Stimulated activated effector memory CD8-positive, alpha-beta T cell treated with anti-CD3 and anti-CD28 coated beads, Interleukin-12 subunit alpha, Interleukin-12 subunit beta, amount 100 ng/mL, for 72 hours (primary cell): ENCODE results near the gene ENOX1.

ENCODE experiments used
- ATAC-seq: fragments of 150-1000 bp; cut with Tn5 transposase; 2 replicates; pipeline ENCODE4 v1.10.0; 2021
- DNase-seq, 2 donors: peaks; one replicate each; pipeline ENCODE4 v3.0.0; 2021 to 2022; ENCODE audit warnings: low spot score in 2 of 2
- H3K27ac Mint-ChIP-seq: one replicate; pipeline ENCODE4 v1.8.0; 2022; ENCODE audit warnings: mild to moderate bottlenecking, mixed read lengths
- H3K36me3 Mint-ChIP-seq: one replicate; pipeline ENCODE4 v1.8.0; 2022; ENCODE audit warnings: mild to moderate bottlenecking, mixed read lengths
- H3K4me1 Mint-ChIP-seq: one replicate; pipeline ENCODE4 v1.8.0; 2022; ENCODE audit warnings: mixed read lengths
- H3K4me3 Mint-ChIP-seq: one replicate; pipeline ENCODE4 v1.8.0; 2022; ENCODE audit warnings: mild to moderate bottlenecking, mixed read lengths
- H3K9me3 Mint-ChIP-seq: one replicate; pipeline ENCODE4 v1.8.0; 2022; ENCODE audit warnings: mixed read lengths

ENOX1 gene

GRCh38 chr13:43732726-43733125 lies 54.0 kb downstream of the ENOX1 start:
- DNase-seq (no peak), ATAC-seq (no peak)
- H3K27ac Mint-ChIP-seq = no peak overlapping the region
- no peak overlapping the region for H3K4me3 Mint-ChIP-seq
- H3K36me3 Mint-ChIP-seq = no peaks in the 10 kb centered on the region
- no peaks in the 10 kb centered on the region for H3K9me3 Mint-ChIP-seq
- H3K4me1 Mint-ChIP-seq = no peaks in the 10 kb centered on the region

DNA sequence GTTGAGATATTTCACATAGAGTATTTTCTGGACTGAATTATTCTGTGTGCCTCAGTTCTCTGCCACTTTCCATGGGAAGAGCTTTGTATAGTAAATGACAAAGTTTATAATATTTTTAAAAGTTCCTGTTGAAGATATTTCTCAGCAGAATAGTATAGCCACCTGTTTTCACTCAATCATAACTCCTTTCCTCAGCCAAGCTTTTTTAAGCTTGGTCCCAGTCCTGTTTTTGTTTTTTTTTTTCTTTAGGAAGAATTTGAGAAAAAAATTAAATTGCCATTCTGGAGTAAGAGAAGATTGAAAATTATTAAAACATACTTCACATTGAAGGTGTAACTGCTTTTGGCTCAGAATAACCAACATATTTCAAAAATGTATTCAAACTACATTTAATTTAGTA lies 55.5 kb downstream of the ENOX1 start:
- no peak for ATAC-seq

GRCh38 chr13:43730642-43731041 lies 56.1 kb downstream of the ENOX1 start:
- DNase-seq (no peak), ATAC-seq (peak; percentile 40)
- H3K9me3 Mint-ChIP-seq = no peaks in the 10 kb centered on the region
- H3K27ac Mint-ChIP-seq = no peak overlapping the region
- H3K36me3 Mint-ChIP-seq = no peaks in the 10 kb centered on the region
- H3K4me3 Mint-ChIP-seq = no peak overlapping the region
- H3K4me1 Mint-ChIP-seq = no peaks in the 10 kb centered on the region

More for the DNA sequence above, 55.5 kb downstream of the ENOX1 start:
- H3K4me3 Mint-ChIP-seq = no peak overlapping the region
- no peak for DNase-seq
- no peak overlapping the region for H3K27ac Mint-ChIP-seq
- no peaks in the 10 kb centered on the region for H3K4me1 Mint-ChIP-seq
- H3K9me3 Mint-ChIP-seq = no peaks in the 10 kb centered on the region
- H3K36me3 Mint-ChIP-seq = no peaks in the 10 kb centered on the region

GRCh38 chr13:43728421-43728820 lies 58.4 kb downstream of the ENOX1 start:
- Mint-ChIP-seq H3K27ac (no peak overlapping the region), H3K36me3 (no peaks in the 10 kb centered on the region), H3K4me3 (no peak overlapping the region), H3K9me3 (no peaks in the 10 kb centered on the region), H3K4me1 (no peaks in the 10 kb centered on the region)
- DNase-seq (no peak), ATAC-seq (no peak)

DNA sequence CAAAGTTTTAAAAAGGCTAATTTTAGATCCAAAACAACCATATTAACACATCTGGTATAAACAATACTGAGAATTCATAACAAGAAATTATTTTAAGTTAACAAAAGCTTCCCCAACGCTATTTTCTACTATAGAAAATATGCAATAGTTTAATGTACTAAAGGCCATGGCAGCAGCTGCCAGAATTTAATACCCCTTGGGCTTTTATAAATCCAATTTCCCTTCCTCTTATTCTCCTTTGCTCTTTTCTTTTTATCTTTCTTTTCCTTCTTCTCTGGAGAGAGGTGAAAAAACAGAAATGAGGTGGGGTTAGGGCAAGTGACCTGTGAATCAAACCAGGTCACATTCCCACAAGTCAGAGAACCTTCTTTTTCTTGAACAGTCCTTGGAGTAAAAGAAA lies 58.9 kb downstream of the ENOX1 start:
- Mint-ChIP-seq H3K4me1 (no peaks in the 10 kb centered on the region), H3K27ac (no peak overlapping the region), H3K9me3 (no peaks in the 10 kb centered on the region), H3K36me3 (no peaks in the 10 kb centered on the region), H3K4me3 (no peak overlapping the region)
- DNase-seq = no peak
- ATAC-seq = no peak

DNA sequence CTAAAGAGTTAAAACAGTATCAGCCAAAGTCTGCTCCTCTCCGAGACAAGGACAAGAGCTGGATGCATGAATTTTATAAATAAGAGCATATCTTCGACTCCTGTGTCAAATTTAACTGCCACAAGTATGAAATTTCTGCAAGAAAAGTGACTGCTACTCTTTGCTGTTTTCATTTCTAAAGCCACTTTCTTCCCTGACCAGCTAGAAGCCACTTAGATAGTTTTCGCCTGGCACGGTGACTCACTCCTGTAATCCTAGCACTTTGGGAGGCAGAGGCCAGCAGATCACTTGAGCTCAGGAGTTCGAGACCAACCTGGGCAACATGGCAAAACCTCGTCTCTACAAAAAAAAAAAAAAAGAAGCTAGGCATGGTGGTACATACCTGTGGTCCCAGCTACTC lies 61.3 kb downstream of the ENOX1 start:
- Mint-ChIP-seq H3K4me3 (no peak overlapping the region), H3K4me1 (no peaks in the 10 kb centered on the region), H3K9me3 (no peaks in the 10 kb centered on the region), H3K36me3 (no peaks in the 10 kb centered on the region), H3K27ac (no peak overlapping the region)
- ATAC-seq (no peak), DNase-seq (no peak)

GRCh38 chr13:43720780-43721397 lies 65.9 kb downstream of the ENOX1 start:
- H3K4me3 Mint-ChIP-seq = no peak overlapping the region
- ATAC-seq (no peak), DNase-seq (no peak)
- no peaks in the 10 kb centered on the region for H3K9me3 Mint-ChIP-seq
- H3K27ac Mint-ChIP-seq = no peak overlapping the region
- H3K4me1 Mint-ChIP-seq = no peaks in the 10 kb centered on the region
- no peaks in the 10 kb centered on the region for H3K36me3 Mint-ChIP-seq

- Mint-ChIP-seq H3K9me3 (no peaks in the 10 kb centered on the region), H3K4me3 (no peak overlapping the region), H3K27ac (no peak overlapping the region), H3K4me1 (no peaks in the 10 kb centered on the region), H3K36me3 (no peaks in the 10 kb centered on the region)
- ATAC-seq (no peak), DNase-seq (no peak)
Measured at GRCh38 chr13:43698758-43699157, 88.0 kb downstream of the ENOX1 start.

- peak; percentile 19 for ATAC-seq
- no peak overlapping the region for H3K27ac Mint-ChIP-seq
Measured at GRCh38 chr13:43698009-43698408, 88.8 kb downstream of the ENOX1 start.

DNA sequence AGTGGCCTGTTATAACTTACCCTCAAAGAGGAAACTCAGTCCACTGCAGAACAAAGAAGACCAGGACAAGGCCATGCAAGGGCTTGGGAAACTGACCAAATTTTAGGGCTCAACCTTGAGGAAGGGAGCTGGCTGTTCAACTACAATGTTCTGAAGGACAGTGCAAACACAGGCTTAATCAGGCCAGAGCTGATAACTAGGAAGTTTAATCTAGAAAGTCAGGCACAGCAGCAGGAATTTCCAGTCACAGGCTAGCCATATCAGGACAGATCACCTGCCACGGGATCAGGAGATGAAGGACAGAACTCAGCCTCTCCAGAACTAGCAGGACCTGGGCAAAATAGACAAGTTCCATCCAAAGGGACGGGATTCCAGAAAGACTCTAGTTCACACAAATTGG lies 89.4 kb downstream of the ENOX1 start:
- DNase-seq (no peak), ATAC-seq (no peak)
- Mint-ChIP-seq H3K4me1 (no peaks in the 10 kb centered on the region), H3K9me3 (no peaks in the 10 kb centered on the region), H3K36me3 (no peaks in the 10 kb centered on the region), H3K4me3 (no peak overlapping the region), H3K27ac (no peak overlapping the region)

More at GRCh38 chr13:43698009-43698408, 88.8 kb downstream of the ENOX1 start:
- DNase-seq = no peak
- Mint-ChIP-seq H3K4me3 (no peak overlapping the region), H3K9me3 (no peaks in the 10 kb centered on the region), H3K4me1 (no peaks in the 10 kb centered on the region), H3K36me3 (no peaks in the 10 kb centered on the region)

DNA sequence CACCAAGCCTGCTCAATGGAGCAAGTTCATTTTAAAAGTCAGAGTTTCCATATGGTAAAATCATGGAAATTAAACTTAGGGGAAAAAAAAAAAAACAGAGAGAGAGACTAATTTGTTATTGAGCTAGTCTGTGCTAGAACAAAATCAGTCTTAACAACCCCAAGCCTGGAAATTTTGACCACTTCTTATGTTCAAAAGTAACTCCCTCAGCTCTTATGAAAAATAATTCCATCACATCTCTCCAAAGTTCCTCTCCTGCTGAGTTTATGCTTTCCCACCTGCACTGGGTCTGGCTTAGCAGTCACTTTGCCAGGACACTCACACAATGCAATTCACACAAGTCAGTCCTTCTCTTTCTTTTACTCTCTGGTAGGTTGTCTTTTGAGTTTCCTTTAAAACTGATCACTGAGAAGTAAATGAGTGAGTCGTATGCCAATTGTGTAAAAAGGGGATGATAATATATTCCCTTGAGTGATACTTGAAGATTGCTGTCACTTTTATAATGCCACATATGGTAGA lies 92.6 kb downstream of the ENOX1 start:
- DNase-seq (no peak), ATAC-seq (no peak)
- Mint-ChIP-seq H3K36me3 (no peaks in the 10 kb centered on the region), H3K9me3 (no peaks in the 10 kb centered on the region), H3K27ac (no peak overlapping the region), H3K4me3 (no peak overlapping the region), H3K4me1 (no peaks in the 10 kb centered on the region)

DNA sequence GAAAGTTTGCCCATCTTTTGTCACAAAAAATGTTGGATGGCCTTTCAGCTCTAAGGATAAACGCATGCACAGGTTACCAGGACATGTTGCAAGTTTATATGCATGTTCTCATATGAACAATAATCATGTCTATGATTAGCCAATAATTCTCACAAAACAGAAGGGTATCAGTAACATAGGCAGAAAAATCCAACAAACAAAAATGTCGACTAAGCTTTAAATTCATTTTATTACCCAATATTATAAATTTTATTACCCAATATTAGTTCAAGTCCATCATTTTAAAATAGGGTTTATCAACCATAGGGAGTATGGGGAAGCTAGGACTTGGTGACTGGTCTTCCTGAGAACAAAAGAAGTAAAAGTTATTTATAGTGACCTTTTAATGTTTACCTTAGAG lies 93.1 kb downstream of the ENOX1 start:
- Mint-ChIP-seq H3K36me3 (no peaks in the 10 kb centered on the region), H3K9me3 (no peaks in the 10 kb centered on the region), H3K27ac (no peak overlapping the region), H3K4me1 (no peaks in the 10 kb centered on the region), H3K4me3 (no peak overlapping the region)
- ATAC-seq = no peak
- no peak for DNase-seq

DNA sequence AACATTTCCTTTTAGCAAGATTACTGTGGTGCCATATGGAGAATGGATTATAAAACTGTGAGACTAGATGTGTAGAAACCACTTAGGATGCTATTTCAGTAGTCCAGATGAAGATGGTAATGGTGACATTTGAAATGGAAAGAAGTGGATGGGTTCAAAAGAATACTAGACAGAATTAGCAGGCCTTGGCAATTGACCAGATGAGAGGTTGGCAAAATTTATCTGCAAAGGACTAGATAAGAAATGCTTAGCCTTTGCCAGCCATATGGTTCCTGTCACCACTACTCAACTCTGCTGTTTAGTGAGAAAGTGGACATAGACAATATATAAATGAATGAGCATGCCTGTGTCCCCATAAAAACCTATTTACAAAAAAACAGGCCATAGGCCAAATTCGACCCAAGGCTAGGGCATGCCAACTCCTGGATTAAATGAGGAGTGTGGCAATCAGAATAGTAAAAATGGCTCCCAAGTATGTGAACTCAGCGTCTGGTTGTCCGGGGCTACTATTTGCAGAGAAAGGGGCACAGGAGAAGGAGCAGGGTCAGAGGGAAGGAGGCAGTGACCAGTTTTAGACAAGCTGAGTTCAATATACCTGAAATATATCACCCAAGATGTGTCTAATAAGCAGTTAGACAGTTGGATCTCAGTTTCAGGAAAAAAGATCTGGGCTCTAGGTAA lies 98.4 kb downstream of the ENOX1 start:
- no peak for DNase-seq
- H3K4me1 Mint-ChIP-seq = no peaks in the 10 kb centered on the region
- no peaks in the 10 kb centered on the region for H3K36me3 Mint-ChIP-seq
- no peak overlapping the region for H3K4me3 Mint-ChIP-seq
- ATAC-seq = no peak
- no peak overlapping the region for H3K27ac Mint-ChIP-seq
- peaks cover 2% of the 10 kb centered on the region for H3K9me3 Mint-ChIP-seq

DNA sequence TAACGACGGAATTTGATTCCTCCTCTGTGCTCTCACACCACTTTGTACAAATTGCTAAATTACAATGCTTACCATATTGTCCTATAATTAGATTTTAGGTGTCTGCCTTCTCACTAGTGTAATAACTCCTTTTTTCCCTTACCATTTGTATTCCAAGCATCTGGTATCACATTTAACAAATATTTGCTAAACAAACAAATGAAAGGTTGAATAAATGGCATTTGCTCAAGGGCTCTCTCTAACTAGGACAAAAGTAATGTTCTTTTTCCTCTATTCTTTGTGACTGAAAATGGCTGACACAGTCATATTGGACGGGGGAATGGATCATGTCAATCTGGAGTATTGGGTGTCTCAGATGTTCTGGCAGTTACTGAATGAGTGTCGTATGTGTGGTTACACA lies 99.7 kb downstream of the ENOX1 start:
- Mint-ChIP-seq H3K4me3 (no peak overlapping the region), H3K36me3 (no peaks in the 10 kb centered on the region), H3K9me3 (peaks cover 2% of the 10 kb centered on the region), H3K27ac (no peak overlapping the region), H3K4me1 (no peaks in the 10 kb centered on the region)
- no peak for DNase-seq
- no peak for ATAC-seq

DNA sequence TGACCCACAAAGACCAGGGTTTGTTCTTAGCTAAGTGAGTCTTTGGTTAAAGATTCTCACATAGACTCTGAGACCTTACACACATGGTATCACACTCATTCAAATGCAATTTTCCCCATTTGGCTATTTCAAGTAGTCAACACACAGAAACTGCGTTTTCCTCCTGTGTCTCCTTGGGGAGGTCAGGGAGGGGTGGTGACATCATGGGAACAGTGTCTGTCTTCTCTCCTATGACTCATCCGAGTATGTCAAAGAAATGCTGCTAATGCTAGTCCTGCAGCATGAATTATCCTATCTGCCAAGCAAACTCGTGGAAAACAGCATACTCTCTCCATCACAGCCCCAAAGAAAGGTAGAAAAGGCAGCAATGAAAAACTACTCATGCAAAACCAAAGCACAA lies 100.2 kb downstream of the ENOX1 start:
- ATAC-seq = no peak
- peaks cover 2% of the 10 kb centered on the region for H3K9me3 Mint-ChIP-seq
- no peaks in the 10 kb centered on the region for H3K4me1 Mint-ChIP-seq
- no peak overlapping the region for H3K4me3 Mint-ChIP-seq
- DNase-seq = no peak
- no peaks in the 10 kb centered on the region for H3K36me3 Mint-ChIP-seq
- no peak overlapping the region for H3K27ac Mint-ChIP-seq

- H3K4me1 Mint-ChIP-seq = no peaks in the 10 kb centered on the region
- no peak for ATAC-seq
Measured at GRCh38 chr13:43684963-43685725, 101.6 kb downstream of the ENOX1 start.

More at GRCh38 chr13:43684963-43685725, 101.6 kb downstream of the ENOX1 start:
- H3K4me3 Mint-ChIP-seq = no peak overlapping the region
- peaks cover 2% of the 10 kb centered on the region for H3K9me3 Mint-ChIP-seq
- no peak for DNase-seq
- no peaks in the 10 kb centered on the region for H3K36me3 Mint-ChIP-seq
- no peak overlapping the region for H3K27ac Mint-ChIP-seq
